Ascending aorta (tissue), 2 donors: Measurements from ENCODE around the gene IL21R. TPM values are rescaled to one million over a fixed set of nuclear protein-coding genes. Genes with fewer than 3 reads are reported as not detected.

Source experiments
- DNase-seq, 2 donors: peaks; one replicate each; pipeline ENCODE4 v3.0.0-alpha.2; 2019; ENCODE audit warnings: low spot score in 2 of 2
- H3K27ac ChIP-seq, 2 donors: fragments of 200-600 bp; sonication (generic); one replicate each; pipeline ENCODE4 v1.5.1; 2016 to 2017; ENCODE audit warnings: mild to moderate bottlenecking in 1 of 2
- H3K27me3 ChIP-seq: fragments of 200-600 bp; sonication (generic); one replicate; pipeline ENCODE4 v1.5.1; 2017
- H3K36me3 ChIP-seq, 2 donors: fragments of 200-600 bp; sonication (generic); one replicate each; pipeline ENCODE4 v1.5.1; 2016
- H3K4me1 ChIP-seq, 2 donors: fragments of 200-600 bp; sonication (generic); one replicate each; pipeline ENCODE4 v1.5.1; 2016 to 2017; ENCODE audit warnings: mild to moderate bottlenecking in 1 of 2
- H3K4me3 ChIP-seq, 2 donors: fragments of 200-600 bp; sonication (generic); one replicate each; pipeline ENCODE4 v1.5.1; 2016 to 2017; ENCODE audit warnings: mild to moderate bottlenecking in 1 of 2
- H3K9me3 ChIP-seq, 2 donors: fragments of 200-600 bp; sonication (generic); one replicate each; pipeline ENCODE4 v1.5.1; 2016
- intact Hi-C: fragments of 100-400 bp; cut with DNase I; formaldehyde crosslinking; loops from one replicate; pipeline ENCODE4 v1.15.1; 2023
- total RNA-seq: library from RNA; depleted of rRNA; stranded (reverse); fragments of >200 nt; gene quantifications from one replicate; pipeline ENCODE4 v1.1.0, GENCODE V29; 2016
- TF ChIP-seq, protein P1 (sequence below), 3 experiments: fragments of 200-600 bp in 2 of 3; fragments of 450-650 bp in 1 of 3; sonication (generic) in 2 of 3; IDR thresholded peaks; one replicate each; pipeline ENCODE4 v1.5.1; 2016 to 2019; ENCODE audit warnings: antibody characterized with exemption in 3 of 3, mild to moderate bottlenecking in 1 of 3, moderate library complexity in 1 of 3

The IL21R gene
- total RNA-seq, 1 donor from 2014 or later = 0.21 TPM

DNA sequence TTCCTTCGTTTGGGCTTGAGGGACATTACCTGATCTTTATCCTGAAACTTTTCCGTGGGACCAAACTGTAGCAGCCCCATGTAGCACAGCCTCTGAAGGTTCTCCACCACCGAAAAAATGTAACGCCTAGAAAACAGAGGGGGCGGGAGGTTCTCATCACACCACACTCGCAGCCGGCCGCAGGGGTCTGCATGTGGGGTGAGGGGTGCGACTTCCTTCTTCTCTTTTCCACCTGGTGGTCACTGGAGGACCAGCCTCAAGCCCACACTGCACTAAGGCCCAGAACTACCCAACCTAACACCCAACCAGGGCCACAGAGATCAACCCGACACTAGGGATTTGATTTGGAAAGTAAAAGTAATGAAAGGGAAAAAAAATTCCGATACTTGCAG lies 90.6 kb downstream of the IL21R start:
- Histone ChIP-seq H3K27me3 (no peaks in the 10 kb centered on the region), H3K27ac (no peak overlapping the region), H3K9me3 (no peaks in the 10 kb centered on the region), H3K4me1 (no peaks in the 10 kb centered on the region), H3K36me3 (peaks cover 86 to 97% of the 10 kb centered on the region in 2 donors), H3K4me3 (no peak overlapping the region)
- TF ChIP-seq, protein P1, sequence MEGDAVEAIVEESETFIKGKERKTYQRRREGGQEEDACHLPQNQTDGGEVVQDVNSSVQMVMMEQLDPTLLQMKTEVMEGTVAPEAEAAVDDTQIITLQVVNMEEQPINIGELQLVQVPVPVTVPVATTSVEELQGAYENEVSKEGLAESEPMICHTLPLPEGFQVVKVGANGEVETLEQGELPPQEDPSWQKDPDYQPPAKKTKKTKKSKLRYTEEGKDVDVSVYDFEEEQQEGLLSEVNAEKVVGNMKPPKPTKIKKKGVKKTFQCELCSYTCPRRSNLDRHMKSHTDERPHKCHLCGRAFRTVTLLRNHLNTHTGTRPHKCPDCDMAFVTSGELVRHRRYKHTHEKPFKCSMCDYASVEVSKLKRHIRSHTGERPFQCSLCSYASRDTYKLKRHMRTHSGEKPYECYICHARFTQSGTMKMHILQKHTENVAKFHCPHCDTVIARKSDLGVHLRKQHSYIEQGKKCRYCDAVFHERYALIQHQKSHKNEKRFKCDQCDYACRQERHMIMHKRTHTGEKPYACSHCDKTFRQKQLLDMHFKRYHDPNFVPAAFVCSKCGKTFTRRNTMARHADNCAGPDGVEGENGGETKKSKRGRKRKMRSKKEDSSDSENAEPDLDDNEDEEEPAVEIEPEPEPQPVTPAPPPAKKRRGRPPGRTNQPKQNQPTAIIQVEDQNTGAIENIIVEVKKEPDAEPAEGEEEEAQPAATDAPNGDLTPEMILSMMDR (IDR thresholded peaks at IDR 0.05) = no peak
- no peak for DNase-seq
- intact Hi-C loops = no loop called here

DNA sequence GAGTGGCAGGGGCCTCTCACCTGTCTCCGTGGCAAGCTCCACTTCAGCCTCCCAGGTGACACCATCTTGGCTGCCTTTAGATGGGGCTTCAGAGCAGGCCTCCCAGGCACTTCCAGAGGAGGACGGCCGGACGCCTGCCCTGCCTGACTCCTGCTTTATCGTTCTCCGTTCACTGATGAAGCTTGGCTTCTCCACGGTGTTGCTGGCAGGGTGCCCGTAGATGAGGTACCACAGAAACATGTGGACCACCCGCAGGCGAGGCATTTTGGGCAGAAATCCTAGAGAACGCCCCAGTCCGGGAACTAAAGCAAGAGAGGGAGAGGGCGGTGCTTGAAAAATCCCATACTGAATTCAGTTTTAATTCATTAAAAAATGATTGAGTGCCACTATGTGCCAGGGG lies 93.2 kb downstream of the IL21R start:
- no peaks in the 10 kb centered on the region for H3K4me1 ChIP-seq
- H3K36me3 ChIP-seq = peaks cover 83 to 97% of the 10 kb centered on the region in 2 donors
- intact Hi-C loops = no loop called here
- H3K27me3 ChIP-seq = no peaks in the 10 kb centered on the region
- H3K4me3 ChIP-seq = no peak overlapping the region
- TF ChIP-seq, protein P1 (IDR thresholded peaks at IDR 0.05) = no peak
- no peaks in the 10 kb centered on the region for H3K9me3 ChIP-seq
- no peak for DNase-seq
- H3K27ac ChIP-seq = no peak overlapping the region

DNA sequence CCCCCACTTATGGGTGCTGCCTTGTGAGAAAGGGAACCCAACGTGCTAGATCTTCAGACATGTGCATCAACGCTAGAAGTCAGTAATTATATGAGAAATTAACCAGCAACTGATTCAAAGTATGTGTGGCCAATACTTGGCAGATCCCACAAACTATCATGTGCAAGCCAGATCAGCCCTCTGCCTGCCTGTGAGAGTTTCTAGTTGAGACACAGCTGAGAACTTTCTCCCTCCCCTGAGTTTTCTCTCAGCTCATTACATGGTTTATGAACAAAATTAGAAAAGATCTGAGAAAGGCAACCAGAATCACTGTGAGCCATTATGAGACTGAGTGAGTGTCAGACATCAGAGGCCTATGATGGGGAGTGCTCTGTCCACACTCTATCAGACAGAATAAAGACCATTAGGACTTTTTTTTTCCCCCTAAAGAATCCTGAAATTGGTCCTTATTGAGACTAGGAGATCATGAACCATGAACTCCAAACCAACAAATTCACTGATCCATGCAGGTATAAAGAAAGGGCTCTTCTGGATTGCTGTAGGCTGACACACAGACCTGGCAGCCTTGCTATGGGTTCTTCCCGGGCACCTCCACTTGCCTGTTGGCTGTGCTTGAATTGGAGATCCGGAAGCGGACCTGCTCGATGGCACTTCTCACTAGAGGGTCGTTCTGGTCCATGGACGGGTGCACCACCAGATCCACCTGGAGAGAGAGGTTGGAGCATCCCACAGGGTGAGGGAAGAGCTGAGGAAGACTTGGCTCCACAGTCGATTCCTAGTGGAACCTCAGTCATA lies 96.3 kb downstream of the IL21R start:
- intact Hi-C loops = no loop called here
- no peak for DNase-seq
- peaks cover 88 to 97% of the 10 kb centered on the region in 2 donors for H3K36me3 ChIP-seq

DNA sequence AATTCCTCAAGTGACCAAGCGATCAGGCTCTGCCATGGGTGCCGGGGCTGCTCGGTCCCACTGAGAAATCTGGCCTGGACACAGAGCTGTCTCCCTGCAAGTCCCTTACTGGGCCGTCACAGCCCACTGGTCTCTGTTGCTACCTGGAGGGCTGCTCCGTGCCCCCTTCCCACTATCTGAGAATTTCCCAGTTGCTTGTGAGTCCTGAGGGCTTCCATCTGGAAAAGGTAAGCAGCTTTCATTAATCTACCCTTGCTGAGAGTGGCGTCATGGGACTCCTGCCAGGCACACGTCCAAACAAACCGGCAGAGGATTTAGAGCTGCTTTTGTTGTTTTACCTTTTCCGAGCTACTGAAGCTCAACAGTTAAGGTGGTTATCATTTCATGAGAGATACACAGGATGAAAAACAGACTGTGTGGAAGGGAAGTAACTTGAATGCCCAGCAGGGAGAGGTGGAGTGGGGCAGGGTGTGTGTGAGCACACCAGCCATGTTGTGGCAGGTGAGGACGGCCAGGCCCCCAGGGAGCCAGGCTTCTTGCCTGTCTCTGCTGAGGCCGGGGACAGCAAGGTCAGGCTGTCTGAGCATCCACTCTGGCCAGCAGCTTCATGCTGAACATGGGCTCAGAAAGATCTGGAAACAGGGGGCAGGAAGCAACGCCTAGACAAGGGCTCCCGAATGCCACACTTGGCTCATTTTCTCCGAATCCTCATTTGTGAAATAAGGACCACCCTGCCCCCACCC lies 97.1 kb downstream of the IL21R start:
- H3K27ac ChIP-seq = no peak overlapping the region
- H3K4me1 ChIP-seq = no peaks in the 10 kb centered on the region
- H3K9me3 ChIP-seq = no peaks in the 10 kb centered on the region
- H3K36me3 ChIP-seq = peaks cover 88 to 99% of the 10 kb centered on the region in 2 donors
- no peak for DNase-seq
- intact Hi-C loops = no loop called here
- no peaks in the 10 kb centered on the region for H3K27me3 ChIP-seq
- H3K4me3 ChIP-seq = no peak overlapping the region
- TF ChIP-seq, protein P1 (IDR thresholded peaks at IDR 0.05) = no peak

More for the DNA sequence above, 96.3 kb downstream of the IL21R start:
- Histone ChIP-seq H3K27me3 (no peaks in the 10 kb centered on the region), H3K27ac (no peak overlapping the region), H3K4me3 (no peak overlapping the region), H3K9me3 (no peaks in the 10 kb centered on the region), H3K4me1 (no peaks in the 10 kb centered on the region)
- TF ChIP-seq, protein P1 (IDR thresholded peaks at IDR 0.05) = no peak

DNA sequence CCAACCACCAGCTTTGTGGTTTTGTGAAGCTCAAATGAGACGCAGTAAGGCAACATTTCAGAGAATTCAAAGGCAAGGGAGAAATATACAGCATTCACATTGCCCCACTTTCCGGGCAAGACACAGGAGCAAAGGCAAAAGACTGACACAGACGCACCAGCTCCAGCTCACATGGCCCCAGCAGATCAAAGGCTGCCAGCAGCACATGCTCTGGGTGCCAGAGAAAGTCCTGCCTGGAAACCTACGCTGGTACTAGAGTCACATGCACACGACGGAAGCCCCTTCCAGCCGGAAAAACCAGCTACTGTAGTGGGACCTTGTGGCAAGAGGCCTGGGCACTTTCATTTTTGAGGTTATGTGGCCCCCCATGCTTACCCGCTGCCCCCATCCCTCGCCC lies 97.7 kb downstream of the IL21R start:
- intact Hi-C loops = no loop called here
- Histone ChIP-seq H3K27ac (no peak overlapping the region), H3K4me3 (no peak overlapping the region), H3K4me1 (no peaks in the 10 kb centered on the region), H3K36me3 (peaks cover 91 to 100% of the 10 kb centered on the region in 2 donors), H3K27me3 (no peaks in the 10 kb centered on the region), H3K9me3 (no peaks in the 10 kb centered on the region)
- no peak for DNase-seq
- TF ChIP-seq, protein P1 (IDR thresholded peaks at IDR 0.05) = no peak
